ENCODE data around the gene MAP10.

The MAP10 gene

GRCh38 chr1:232786845-232787455, 18.3 kb upstream of the MAP10 start:
- TF ChIP-seq SIN3A (IDR thresholded peaks at IDR 0.05; ENCODE audit: borderline replicate concordance, insufficient read depth, low read length) (no peak), POLR2AphosphoS5 (IDR thresholded peaks at IDR 0.05; ENCODE audit: low read depth, low read length) (no peak), TAF1 (IDR thresholded peaks at IDR 0.05; ENCODE audit: borderline replicate concordance, insufficient read depth, low read length) (no peak)

- TF ChIP-seq, protein P1, sequence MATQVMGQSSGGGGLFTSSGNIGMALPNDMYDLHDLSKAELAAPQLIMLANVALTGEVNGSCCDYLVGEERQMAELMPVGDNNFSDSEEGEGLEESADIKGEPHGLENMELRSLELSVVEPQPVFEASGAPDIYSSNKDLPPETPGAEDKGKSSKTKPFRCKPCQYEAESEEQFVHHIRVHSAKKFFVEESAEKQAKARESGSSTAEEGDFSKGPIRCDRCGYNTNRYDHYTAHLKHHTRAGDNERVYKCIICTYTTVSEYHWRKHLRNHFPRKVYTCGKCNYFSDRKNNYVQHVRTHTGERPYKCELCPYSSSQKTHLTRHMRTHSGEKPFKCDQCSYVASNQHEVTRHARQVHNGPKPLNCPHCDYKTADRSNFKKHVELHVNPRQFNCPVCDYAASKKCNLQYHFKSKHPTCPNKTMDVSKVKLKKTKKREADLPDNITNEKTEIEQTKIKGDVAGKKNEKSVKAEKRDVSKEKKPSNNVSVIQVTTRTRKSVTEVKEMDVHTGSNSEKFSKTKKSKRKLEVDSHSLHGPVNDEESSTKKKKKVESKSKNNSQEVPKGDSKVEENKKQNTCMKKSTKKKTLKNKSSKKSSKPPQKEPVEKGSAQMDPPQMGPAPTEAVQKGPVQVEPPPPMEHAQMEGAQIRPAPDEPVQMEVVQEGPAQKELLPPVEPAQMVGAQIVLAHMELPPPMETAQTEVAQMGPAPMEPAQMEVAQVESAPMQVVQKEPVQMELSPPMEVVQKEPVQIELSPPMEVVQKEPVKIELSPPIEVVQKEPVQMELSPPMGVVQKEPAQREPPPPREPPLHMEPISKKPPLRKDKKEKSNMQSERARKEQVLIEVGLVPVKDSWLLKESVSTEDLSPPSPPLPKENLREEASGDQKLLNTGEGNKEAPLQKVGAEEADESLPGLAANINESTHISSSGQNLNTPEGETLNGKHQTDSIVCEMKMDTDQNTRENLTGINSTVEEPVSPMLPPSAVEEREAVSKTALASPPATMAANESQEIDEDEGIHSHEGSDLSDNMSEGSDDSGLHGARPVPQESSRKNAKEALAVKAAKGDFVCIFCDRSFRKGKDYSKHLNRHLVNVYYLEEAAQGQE (IDR thresholded peaks at IDR 0.05; ENCODE audit: insufficient read depth in 1 of 2, low read depth in 2 of 2, low read length in 2 of 2) = no peak
Measured at GRCh38 chr1:232788235-232788872, 16.9 kb upstream of the MAP10 start.

DNA sequence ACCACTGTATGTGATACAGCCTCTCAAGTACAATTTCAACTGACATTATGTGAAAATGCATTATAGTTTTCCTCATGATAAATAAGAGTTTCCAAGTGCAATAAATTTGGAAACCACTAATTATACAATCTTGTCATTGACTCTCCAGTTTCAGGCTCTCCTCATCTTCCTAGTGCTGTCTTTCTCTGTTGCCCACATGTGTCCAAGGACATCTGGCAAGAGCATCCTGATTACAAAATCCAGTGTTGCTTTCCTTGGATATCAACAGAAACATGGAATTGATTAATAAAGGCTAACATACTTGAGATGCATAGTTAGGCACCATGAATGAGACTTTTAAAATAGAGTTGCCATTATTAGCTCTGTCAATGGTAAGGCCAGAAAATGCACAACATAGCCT, 15.6 kb upstream of the MAP10 start:
- no peak for TF ChIP-seq TAF1 (IDR thresholded peaks at IDR 0.05; ENCODE audit: borderline replicate concordance, insufficient read depth, low read length)
- TF ChIP-seq POLR2AphosphoS5 (IDR thresholded peaks at IDR 0.05; ENCODE audit: low read depth, low read length) = no peak
- TF ChIP-seq, protein P1 (IDR thresholded peaks at IDR 0.05; ENCODE audit: insufficient read depth in 1 of 2, low read depth in 2 of 2, low read length in 2 of 2) = no peak
- no peak for TF ChIP-seq FOXP2 (optimal IDR thresholded peaks at IDR 0.05; ENCODE audit: borderline replicate concordance, extremely low read depth, extremely low read length, insufficient read depth)
- no peak for TF ChIP-seq SIN3A (IDR thresholded peaks at IDR 0.05; ENCODE audit: borderline replicate concordance, insufficient read depth, low read length)

- TF ChIP-seq TAF1 (IDR thresholded peaks at IDR 0.05; ENCODE audit: borderline replicate concordance, insufficient read depth, low read length) = no peak
- no peak for TF ChIP-seq SIN3A (IDR thresholded peaks at IDR 0.05; ENCODE audit: borderline replicate concordance, insufficient read depth, low read length)
- TF ChIP-seq, protein P1 (IDR thresholded peaks at IDR 0.05; ENCODE audit: insufficient read depth in 1 of 2, low read depth in 2 of 2, low read length in 2 of 2) = no peak
- no peak for TF ChIP-seq FOXP2 (optimal IDR thresholded peaks at IDR 0.05; ENCODE audit: borderline replicate concordance, extremely low read depth, extremely low read length, insufficient read depth)
- TF ChIP-seq POLR2AphosphoS5 (IDR thresholded peaks at IDR 0.05; ENCODE audit: low read depth, low read length) = no peak
Measured at GRCh38 chr1:232792949-232793348, 12.3 kb upstream of the MAP10 start.

GRCh38 chr1:232793944-232794343, 11.3 kb upstream of the MAP10 start:
- TF ChIP-seq, protein P1 (IDR thresholded peaks at IDR 0.05; ENCODE audit: insufficient read depth in 1 of 2, low read depth in 2 of 2, low read length in 2 of 2) = no peak
- TF ChIP-seq TAF1 (IDR thresholded peaks at IDR 0.05; ENCODE audit: borderline replicate concordance, insufficient read depth, low read length) = no peak
- no peak for TF ChIP-seq FOXP2 (optimal IDR thresholded peaks at IDR 0.05; ENCODE audit: borderline replicate concordance, extremely low read depth, extremely low read length, insufficient read depth)
- no peak for TF ChIP-seq POLR2AphosphoS5 (IDR thresholded peaks at IDR 0.05; ENCODE audit: low read depth, low read length)

Measured in PFSK-1 (cell line).